NCI-H446 (cell line): ENCODE results near the gene PCDHGA1.

Source experiments
- DNase-seq, 2 experiments: peaks; one replicate each; lab custom pipeline; 2025; lab: John Stamatoyannopoulos, UW

PCDHGA1 gene

GRCh38 chr5:141514330-141515133 is 184.2 kb downstream of the PCDHGA1 start:
- peak; percentile 68 to 88 for DNase-seq

GRCh38 chr5:141515141-141515540 is 184.8 kb downstream of the PCDHGA1 start:
- peak in 1 of 2 experiments; percentile 9 for DNase-seq

- no peak for DNase-seq
Measured at GRCh38 chr5:141515946-141516671, 185.8 kb downstream of the PCDHGA1 start.

GRCh38 chr5:141516672-141517025 is 186.3 kb downstream of the PCDHGA1 start:
- DNase-seq = no peak

- DNase-seq = no peak
Measured at GRCh38 chr5:141517312-141517711, 187.0 kb downstream of the PCDHGA1 start.

GRCh38 chr5:141517880-141518617 is 187.7 kb downstream of the PCDHGA1 start:
- no peak for DNase-seq

- no peak for DNase-seq
Measured at GRCh38 chr5:141518618-141519015, 188.3 kb downstream of the PCDHGA1 start.

- no peak for DNase-seq
Measured at GRCh38 chr5:141519605-141520565, 189.6 kb downstream of the PCDHGA1 start.

- peak in 1 of 2 experiments; percentile 61 for DNase-seq
Measured at GRCh38 chr5:141521244-141521781, 191.0 kb downstream of the PCDHGA1 start.

GRCh38 chr5:141522301-141522700 is 192.0 kb downstream of the PCDHGA1 start:
- no peak for DNase-seq

GRCh38 chr5:141523991-141524390 is 193.7 kb downstream of the PCDHGA1 start:
- DNase-seq = no peak

GRCh38 chr5:141524604-141525597 is 194.6 kb downstream of the PCDHGA1 start:
- DNase-seq = peak; percentile 92 to 98

GRCh38 chr5:141525653-141526052 is 195.3 kb downstream of the PCDHGA1 start:
- DNase-seq = peak in 1 of 2 experiments; percentile 12

- no peak for DNase-seq
Measured at GRCh38 chr5:141527426-141527825, 197.1 kb downstream of the PCDHGA1 start.

GRCh38 chr5:141528291-141528984 is 198.1 kb downstream of the PCDHGA1 start:
- DNase-seq = peak; percentile 75 to 79

- DNase-seq = peak in 1 of 2 experiments; percentile 73
Measured at GRCh38 chr5:141529002-141529401, 198.7 kb downstream of the PCDHGA1 start.

- no peak for DNase-seq
Measured at GRCh38 chr5:141529873-141530272, 199.6 kb downstream of the PCDHGA1 start.

- no peak for DNase-seq
Measured at GRCh38 chr5:141532726-141533125, 202.4 kb downstream of the PCDHGA1 start.

- DNase-seq = no peak
Measured at GRCh38 chr5:141533897-141534296, 203.6 kb downstream of the PCDHGA1 start.
